Stimulated activated naive CD4-positive, alpha-beta T cell (primary cell): Measurements from ENCODE around the gene ZNF48.

Experiments
- DNase-seq, 6 experiments: peaks; one replicate each; lab custom pipeline; 2025; lab: John Stamatoyannopoulos, UW

Gene ZNF48

DNA sequence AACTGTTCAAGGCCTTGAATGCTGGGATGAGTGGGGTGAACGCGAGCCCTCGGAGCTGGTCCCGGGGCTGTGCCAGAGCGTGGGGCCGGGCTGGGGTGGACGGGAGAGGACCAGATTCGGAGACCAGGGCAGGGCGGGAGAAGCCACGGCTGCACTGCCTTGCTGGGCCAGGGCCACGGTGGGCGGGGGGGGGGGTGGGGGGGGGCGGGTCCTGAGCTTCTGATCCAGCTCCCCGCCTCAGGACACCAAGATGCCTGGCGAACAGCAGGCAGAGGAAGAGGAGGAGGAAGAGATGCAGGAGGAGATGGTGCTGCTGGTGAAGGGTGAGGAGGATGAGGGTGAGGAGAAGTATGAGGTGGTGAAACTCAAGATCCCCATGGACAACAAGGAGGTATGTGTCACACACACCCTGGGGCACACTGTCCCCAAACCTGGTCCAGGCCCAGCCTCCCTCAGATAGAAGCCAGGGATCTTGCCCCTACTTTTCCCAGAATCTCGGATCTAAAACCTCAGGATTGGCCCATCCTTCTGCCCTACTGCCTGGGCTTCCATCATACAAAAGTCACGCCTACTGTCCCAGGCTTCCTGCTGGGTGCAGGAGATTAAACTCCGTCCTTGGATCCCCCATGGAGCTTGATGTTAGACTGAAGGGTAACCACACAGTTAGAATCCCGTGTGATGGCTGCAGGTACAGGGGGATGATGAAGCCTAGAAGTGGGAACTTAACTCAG lies 12.7 kb downstream of the ZNF48 start:
- peak in 1 of 6 experiments; percentile 26 for DNase-seq

DNA sequence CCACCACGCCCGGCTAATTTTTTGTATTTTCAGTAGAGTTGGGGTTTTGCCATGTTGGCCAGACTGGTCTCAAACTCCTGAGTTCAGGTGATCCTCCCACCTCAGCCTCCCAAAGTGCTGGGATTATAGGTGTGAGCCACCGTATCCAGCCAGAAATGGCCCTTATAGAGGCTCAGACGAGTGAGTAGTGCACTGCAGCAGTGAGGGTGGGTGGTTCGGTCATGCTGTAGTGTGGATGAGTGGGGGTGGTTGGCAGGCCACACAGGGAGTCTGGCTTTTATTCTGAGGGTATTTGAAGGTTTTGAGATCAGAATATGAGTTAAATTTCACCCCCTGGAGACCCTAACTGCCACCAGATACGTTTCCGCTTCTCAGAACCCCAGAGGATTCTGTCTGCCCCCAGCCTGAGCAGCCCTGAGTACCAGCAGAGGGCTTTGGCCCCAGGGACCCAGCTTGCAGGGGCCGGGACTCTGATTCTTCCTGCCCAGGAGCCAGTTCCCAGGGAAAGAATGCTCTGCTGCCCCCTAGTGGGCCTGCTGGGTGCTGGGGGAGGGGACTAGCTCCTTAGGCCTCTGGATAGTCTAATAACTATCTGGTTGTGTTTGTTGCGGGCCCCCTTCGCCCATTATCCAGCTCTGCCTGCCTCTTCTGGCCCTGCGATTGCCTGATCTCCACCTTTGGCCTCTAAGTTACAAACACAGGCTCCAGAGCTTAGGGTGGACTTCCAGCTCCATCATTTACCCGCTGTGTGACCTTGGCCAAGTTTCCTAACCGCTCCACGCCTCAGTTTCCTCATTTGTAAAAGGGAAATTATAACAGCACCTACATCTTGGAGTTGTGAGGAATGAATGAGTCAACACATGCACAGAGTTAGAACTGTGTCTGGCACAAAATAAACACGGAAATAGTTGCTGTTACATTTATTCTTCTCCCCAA lies 14.2 kb downstream of the ZNF48 start:
- peak; percentile 77 to 94 (median 88) for DNase-seq

- DNase-seq = no peak
Measured at GRCh38 chr16:30413112-30413806, 18.0 kb downstream of the ZNF48 start.

- no peak for DNase-seq
Measured at GRCh38 chr16:30414159-30414558, 18.9 kb downstream of the ZNF48 start.

DNA sequence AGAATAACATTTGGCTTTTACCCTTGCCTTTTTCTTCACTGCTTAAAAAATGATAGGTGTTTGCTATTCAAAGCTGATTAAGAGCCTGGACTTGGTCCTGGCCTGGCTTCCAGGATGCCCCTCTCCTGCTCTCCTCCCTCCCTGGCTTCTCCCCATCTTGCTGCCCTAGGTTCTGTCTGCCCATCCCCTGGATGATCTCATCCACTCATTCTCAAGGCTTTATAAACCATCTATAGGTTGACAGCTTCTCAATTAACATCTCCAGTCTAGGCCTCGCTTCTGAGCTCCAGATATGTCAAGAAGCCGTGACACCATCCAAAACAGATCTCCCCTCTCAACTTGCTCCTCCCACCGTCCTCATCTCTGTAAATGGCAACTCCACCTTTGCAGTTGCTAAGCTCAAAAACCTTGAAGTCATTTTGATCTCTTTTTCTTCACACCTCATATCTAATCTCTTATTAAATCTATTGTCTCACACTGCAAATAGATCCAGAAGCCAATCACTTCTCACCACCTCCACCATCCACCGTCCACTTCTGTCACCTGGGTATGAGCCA lies 20.9 kb downstream of the ZNF48 start:
- DNase-seq = no peak

GRCh38 chr16:30416624-30417528 lies 21.7 kb downstream of the ZNF48 start:
- DNase-seq = no peak

- DNase-seq = peak; percentile 79 to 91 (median 84)
Measured at GRCh38 chr16:30417529-30418349, 22.5 kb downstream of the ZNF48 start.

DNA sequence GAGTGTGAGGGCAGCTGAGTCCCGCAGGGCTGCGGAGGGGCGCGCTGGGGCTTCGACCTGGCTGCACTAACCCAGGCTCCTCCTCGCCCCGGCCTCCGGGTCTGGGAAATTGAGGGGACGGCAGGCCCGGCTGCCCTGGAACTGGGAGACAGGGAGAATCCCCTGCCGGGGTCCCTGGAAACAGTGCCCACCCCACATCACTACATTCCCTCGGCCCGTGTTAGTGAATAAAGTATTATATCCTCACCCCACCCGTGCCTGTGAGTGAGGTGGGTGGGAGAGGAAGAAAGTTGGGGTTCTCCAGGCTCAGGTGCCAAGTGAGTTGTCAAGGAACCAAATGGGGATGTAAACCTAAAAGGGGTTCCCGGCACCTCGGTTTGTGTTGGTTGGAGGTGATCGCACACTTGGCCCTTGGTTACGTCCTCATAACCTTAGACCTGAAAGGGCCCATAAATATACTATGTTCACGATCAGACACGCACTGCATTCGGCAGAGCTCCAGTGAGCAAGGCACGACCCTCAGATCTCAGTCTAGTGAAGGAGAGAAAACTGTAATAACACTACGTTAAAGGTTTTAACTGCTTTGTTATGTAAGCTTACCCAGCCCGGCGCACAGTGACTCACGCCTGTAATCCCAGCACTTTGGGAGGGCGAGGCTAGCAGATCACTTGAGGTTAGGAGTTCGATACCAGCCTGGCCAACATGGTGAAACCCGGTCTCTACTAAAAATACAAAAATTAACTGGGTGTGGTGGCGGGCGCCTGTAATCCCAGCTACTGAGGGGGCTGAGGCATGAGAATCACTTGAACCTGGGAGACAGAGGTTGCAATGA lies 23.3 kb downstream of the ZNF48 start:
- DNase-seq = peak in 1 of 6 experiments; percentile 22

- DNase-seq = no peak
Measured at GRCh38 chr16:30421010-30421409, 25.8 kb downstream of the ZNF48 start.

DNA sequence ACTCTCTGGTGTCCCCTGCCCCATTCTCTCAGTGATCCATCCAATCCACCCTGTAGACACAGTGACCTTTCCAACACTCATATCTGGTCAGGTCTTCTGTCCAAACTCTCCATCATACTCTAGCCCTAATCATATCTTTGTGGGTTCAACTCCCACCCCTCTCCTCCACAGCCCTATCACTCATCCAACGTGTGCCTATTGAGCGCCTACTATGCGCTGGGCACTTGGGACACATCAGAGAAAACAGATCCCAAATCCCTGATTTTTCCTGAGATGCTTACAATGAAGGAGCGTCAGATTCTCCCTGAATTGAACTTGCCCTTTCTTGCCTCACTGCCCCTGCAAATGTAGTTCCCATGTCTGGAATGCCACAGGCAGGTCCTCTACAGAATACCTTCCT lies 32.8 kb downstream of the ZNF48 start:
- no peak for DNase-seq

DNA sequence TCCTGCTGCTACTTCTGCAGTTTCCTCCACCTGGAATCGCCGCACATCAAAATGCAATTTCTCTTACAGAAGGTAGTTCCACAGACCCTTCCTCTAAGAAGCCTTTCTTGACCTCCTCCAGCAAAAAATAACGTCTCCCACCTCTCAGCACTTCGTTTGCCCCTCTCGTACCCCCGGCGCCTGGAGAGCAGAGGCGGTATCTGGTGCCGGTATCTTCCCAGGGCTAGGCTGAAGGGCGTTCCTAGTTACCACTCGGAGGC lies 34.1 kb downstream of the ZNF48 start:
- DNase-seq = peak in 1 of 6 experiments; percentile 26

- DNase-seq = peak; percentile 93 to 98 (median 96)
Measured at GRCh38 chr16:30429678-30430427, 34.6 kb downstream of the ZNF48 start, which contains the start of gene DCTPP1. TSS of gene DCTPP1 (minus strand) at chr16:30430030. CDS start at chr16:30429980, 50 bp downstream.

DNA sequence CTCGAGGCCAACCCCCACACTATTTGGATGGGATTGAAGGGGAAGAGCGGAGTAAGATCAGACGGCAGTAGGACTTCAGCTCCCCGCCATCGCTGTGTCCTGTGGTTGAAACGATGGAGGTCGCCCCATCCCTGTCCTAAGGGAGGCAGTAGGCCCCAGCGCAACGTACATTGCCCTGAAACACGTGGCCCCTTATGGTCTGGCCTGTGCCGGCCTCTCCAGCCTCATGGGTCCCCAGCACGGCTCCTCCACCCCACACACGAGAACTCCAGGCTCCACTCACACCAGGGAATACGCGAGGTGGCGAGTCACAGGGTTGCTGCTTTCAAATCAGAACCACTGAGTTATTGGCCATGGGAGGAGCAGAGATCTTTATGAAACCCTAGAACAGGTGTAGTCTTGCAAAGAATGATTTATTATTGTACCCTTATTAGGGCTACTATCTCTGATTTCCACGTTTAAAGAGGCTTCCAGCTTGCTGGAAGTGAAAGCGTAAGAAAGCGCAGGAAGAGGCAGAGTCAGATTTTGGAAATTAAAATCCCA lies 35.3 kb downstream of the ZNF48 start:
- no peak for DNase-seq

DNA sequence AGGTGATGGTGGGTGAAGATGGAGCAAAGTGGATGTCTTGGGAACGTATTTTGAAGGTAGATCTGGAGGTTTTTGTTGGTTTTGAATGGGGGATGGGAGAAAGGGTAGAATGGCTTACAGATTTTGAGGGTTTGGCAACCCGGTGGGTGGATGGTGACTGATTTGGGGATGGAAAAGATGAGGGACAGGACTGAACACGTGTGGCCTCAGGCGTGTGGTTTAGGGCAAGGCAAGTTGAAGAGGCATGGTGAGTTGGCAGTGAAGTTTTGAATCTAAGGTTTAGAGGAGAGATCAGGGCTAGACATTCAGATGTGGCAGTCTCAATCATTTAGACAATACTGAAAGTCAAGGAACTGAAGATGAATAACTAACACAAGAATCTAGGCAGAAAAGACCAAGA lies 39.6 kb downstream of the ZNF48 start:
- no peak for DNase-seq

DNA sequence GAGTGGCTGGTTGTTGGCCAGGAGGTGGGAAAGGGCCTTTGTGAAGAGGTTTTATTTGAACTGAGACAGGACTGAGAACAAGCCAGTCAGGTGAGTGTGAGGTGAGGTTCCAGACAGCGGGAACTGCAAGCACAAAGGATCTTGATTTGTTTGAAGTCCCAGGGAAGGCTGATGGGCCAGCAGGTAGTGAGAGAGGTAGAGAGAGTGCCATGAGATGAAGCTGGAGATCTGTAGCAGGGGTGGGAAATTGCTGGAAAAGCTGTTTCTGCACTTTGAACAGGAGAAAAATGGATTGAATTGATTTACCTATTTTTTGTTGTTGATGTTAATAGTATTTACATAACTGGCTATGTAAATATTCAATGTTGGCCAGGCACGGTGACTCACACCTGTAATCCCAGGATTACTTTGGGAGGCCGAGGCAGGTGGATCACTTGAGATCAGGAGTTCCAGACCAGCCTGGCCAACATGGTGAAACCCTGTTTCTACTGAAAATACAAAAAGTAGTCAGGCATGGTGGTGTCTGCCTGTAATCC lies 42.4 kb downstream of the ZNF48 start:
- no peak for DNase-seq

DNA sequence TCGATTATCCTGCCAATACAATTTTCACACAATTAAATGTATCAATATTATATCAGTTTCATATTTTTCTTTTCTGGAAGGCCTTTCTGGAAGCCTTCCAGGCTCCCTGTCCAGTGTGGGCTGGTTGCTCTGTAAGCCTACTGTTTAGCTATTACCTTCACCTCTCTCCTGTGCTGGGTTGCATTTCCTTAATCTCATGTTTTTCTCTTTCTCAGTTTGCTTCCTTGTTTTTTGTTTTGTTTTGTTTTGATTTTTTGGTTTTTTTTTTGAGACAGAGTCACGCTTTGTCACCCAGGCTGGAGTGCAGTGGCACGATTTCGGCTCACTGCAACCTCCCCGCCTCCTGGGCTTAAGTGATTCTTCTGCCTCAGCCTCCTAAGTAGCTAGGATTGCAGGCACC lies 43.6 kb downstream of the ZNF48 start:
- no peak for DNase-seq

- DNase-seq = no peak
Measured at GRCh38 chr16:30439720-30440348, 44.6 kb downstream of the ZNF48 start.

DNA sequence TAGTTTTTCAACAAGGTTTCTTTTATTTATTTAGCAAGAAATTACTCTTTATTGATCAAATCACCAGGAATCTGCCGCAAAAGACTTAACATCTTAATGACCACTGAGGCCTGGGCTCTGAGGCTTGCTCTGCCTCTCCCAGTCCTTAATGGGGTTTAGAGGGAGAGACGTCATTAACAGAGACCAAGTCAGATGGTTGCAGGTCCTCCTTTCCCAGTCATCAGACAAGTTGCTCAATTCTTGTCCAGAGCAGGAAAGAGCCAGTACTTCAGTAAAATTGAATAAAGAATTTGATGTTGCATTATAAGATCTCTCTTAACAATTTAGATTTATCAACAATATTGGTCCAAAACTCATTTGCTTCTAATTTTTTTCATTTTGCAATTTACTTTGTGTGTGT lies 48.4 kb downstream of the ZNF48 start:
- no peak for DNase-seq
